IgD-negative memory B cell (primary cell): ENCODE data around the gene CACNG5. TPM values are rescaled to one million over a fixed set of nuclear protein-coding genes. Genes with fewer than 3 reads are reported as not detected.

Experiments
- H3K27ac Mint-ChIP-seq, 3 donors: one replicate each; pipeline ENCODE4 v1.8.0; 2020 to 2022; ENCODE audit warnings: mild to moderate bottlenecking in 3 of 3, mixed read lengths in 3 of 3, moderate library complexity in 1 of 3
- H3K27me3 Mint-ChIP-seq: one replicate; pipeline ENCODE4 v1.8.0; 2021; ENCODE audit warnings: mixed read lengths
- H3K36me3 Mint-ChIP-seq: one replicate; pipeline ENCODE4 v1.8.0; 2020; ENCODE audit warnings: mild to moderate bottlenecking, mixed read lengths
- H3K4me1 Mint-ChIP-seq, 3 donors: one replicate each; pipeline ENCODE4 v1.8.0; 2020 to 2022; ENCODE audit warnings: mixed read lengths in 3 of 3, mild to moderate bottlenecking in 1 of 3
- H3K4me3 Mint-ChIP-seq, 4 donors: one replicate each; pipeline ENCODE4 v1.8.0; 2020 to 2022; ENCODE audit warnings: mild to moderate bottlenecking in 4 of 4, mixed read lengths in 4 of 4, moderate library complexity in 3 of 4
- H3K9me3 Mint-ChIP-seq, 3 donors: one replicate each; pipeline ENCODE4 v1.8.0; 2020 to 2021; ENCODE audit warnings: mixed read lengths in 3 of 3, mild to moderate bottlenecking in 1 of 3
- polyA plus RNA-seq: library from polyadenylated mRNA; unstranded; fragments of 300-500 nt; fragmentation: Illumina TruSeq; gene quantifications from one replicate; pipeline ENCODE4 v1.2.3, GENCODE V29; 2021

The CACNG5 gene
- polyA plus RNA-seq, 1 donor from 2014 or later = not detected

GRCh38 chr17:66850692-66851091 is 15.8 kb downstream of the CACNG5 start:
- H3K4me1 Mint-ChIP-seq = no peaks in the 10 kb centered on the region
- no peak overlapping the region for H3K27ac Mint-ChIP-seq
- H3K4me3 Mint-ChIP-seq = no peak overlapping the region
- H3K27me3 Mint-ChIP-seq = peaks cover 2% of the 10 kb centered on the region
- H3K9me3 Mint-ChIP-seq = peaks cover 0 to 17% (median 2%) of the 10 kb centered on the region in 3 donors
- no peaks in the 10 kb centered on the region for H3K36me3 Mint-ChIP-seq

- no peaks in the 10 kb centered on the region for H3K4me1 Mint-ChIP-seq
- H3K27me3 Mint-ChIP-seq = no peaks in the 10 kb centered on the region
- H3K27ac Mint-ChIP-seq = no peak overlapping the region
Observed at GRCh38 chr17:66855204-66855603, 20.3 kb downstream of the CACNG5 start.

GRCh38 chr17:66858226-66859083 is 23.5 kb downstream of the CACNG5 start:
- peaks cover 0 to 10% (median 5%) of the 10 kb centered on the region in 3 donors for H3K9me3 Mint-ChIP-seq
- H3K27ac Mint-ChIP-seq = no peak overlapping the region
- no peaks in the 10 kb centered on the region for H3K4me1 Mint-ChIP-seq
- no peaks in the 10 kb centered on the region for H3K36me3 Mint-ChIP-seq
- no peaks in the 10 kb centered on the region for H3K27me3 Mint-ChIP-seq
- no peak overlapping the region for H3K4me3 Mint-ChIP-seq

More at GRCh38 chr17:66855204-66855603, 20.3 kb downstream of the CACNG5 start:
- Mint-ChIP-seq H3K9me3 (peaks cover 0 to 13% (median 3%) of the 10 kb centered on the region in 3 donors), H3K36me3 (no peaks in the 10 kb centered on the region), H3K4me3 (no peak overlapping the region)

GRCh38 chr17:66859353-66859752 is 24.4 kb downstream of the CACNG5 start:
- H3K27ac Mint-ChIP-seq = no peak overlapping the region
- H3K9me3 Mint-ChIP-seq = peaks cover 4 to 15% (median 6%) of the 10 kb centered on the region in 3 donors
- H3K27me3 Mint-ChIP-seq = no peaks in the 10 kb centered on the region
- peaks cover 0 to 1% (median 0%) of the 10 kb centered on the region in 3 donors for H3K4me1 Mint-ChIP-seq
- no peak overlapping the region for H3K4me3 Mint-ChIP-seq
- no peaks in the 10 kb centered on the region for H3K36me3 Mint-ChIP-seq

- Mint-ChIP-seq H3K4me3 (no peak overlapping the region), H3K36me3 (no peaks in the 10 kb centered on the region), H3K4me1 (peaks cover 0 to 1% (median 0%) of the 10 kb centered on the region in 3 donors), H3K27me3 (no peaks in the 10 kb centered on the region), H3K9me3 (peaks cover 4 to 9% (median 5%) of the 10 kb centered on the region in 3 donors), H3K27ac (no peak overlapping the region)
Observed at GRCh38 chr17:66860204-66860603, 25.3 kb downstream of the CACNG5 start.

GRCh38 chr17:66863820-66864219 is 28.9 kb downstream of the CACNG5 start:
- Mint-ChIP-seq H3K4me3 (no peak overlapping the region), H3K27me3 (peaks cover 2% of the 10 kb centered on the region), H3K9me3 (peaks cover 6 to 8% (median 8%) of the 10 kb centered on the region in 3 donors), H3K27ac (no peak overlapping the region), H3K4me1 (peaks cover 0 to 1% (median 0%) of the 10 kb centered on the region in 3 donors), H3K36me3 (no peaks in the 10 kb centered on the region)

GRCh38 chr17:66865151-66865550 is 30.2 kb downstream of the CACNG5 start:
- H3K36me3 Mint-ChIP-seq = no peaks in the 10 kb centered on the region
- no peak overlapping the region for H3K27ac Mint-ChIP-seq
- no peak overlapping the region for H3K4me3 Mint-ChIP-seq
- H3K4me1 Mint-ChIP-seq = peaks cover 0 to 1% (median 0%) of the 10 kb centered on the region in 3 donors
- peaks cover 6 to 10% (median 8%) of the 10 kb centered on the region in 3 donors for H3K9me3 Mint-ChIP-seq
- peaks cover 2% of the 10 kb centered on the region for H3K27me3 Mint-ChIP-seq

- no peak overlapping the region for H3K27ac Mint-ChIP-seq
- H3K36me3 Mint-ChIP-seq = no peaks in the 10 kb centered on the region
- H3K27me3 Mint-ChIP-seq = no peaks in the 10 kb centered on the region
- no peak overlapping the region for H3K4me3 Mint-ChIP-seq
- H3K9me3 Mint-ChIP-seq = peaks cover 2 to 3% (median 2%) of the 10 kb centered on the region in 3 donors
- H3K4me1 Mint-ChIP-seq = no peaks in the 10 kb centered on the region
Observed at GRCh38 chr17:66873962-66874361, 39.0 kb downstream of the CACNG5 start.

GRCh38 chr17:66884931-66885330 is 50.0 kb downstream of the CACNG5 start:
- H3K4me1 Mint-ChIP-seq = no peaks in the 10 kb centered on the region
- H3K4me3 Mint-ChIP-seq = no peak overlapping the region
- H3K9me3 Mint-ChIP-seq = peaks cover 0 to 5% (median 4%) of the 10 kb centered on the region in 3 donors
- peaks cover 4% of the 10 kb centered on the region for H3K27me3 Mint-ChIP-seq
- H3K27ac Mint-ChIP-seq = no peak overlapping the region
- H3K36me3 Mint-ChIP-seq = no peaks in the 10 kb centered on the region

- H3K4me3 Mint-ChIP-seq = no peak overlapping the region
- no peak overlapping the region for H3K27ac Mint-ChIP-seq
- H3K9me3 Mint-ChIP-seq = peaks cover 0 to 5% (median 2%) of the 10 kb centered on the region in 3 donors
- no peaks in the 10 kb centered on the region for H3K4me1 Mint-ChIP-seq
- peaks cover 4% of the 10 kb centered on the region for H3K27me3 Mint-ChIP-seq
- H3K36me3 Mint-ChIP-seq = no peaks in the 10 kb centered on the region
Observed at GRCh38 chr17:66885417-66885816, 50.5 kb downstream of the CACNG5 start.

- Mint-ChIP-seq H3K9me3 (peaks cover 0 to 2% (median 0%) of the 10 kb centered on the region in 3 donors), H3K4me3 (no peak overlapping the region), H3K36me3 (no peaks in the 10 kb centered on the region), H3K4me1 (no peaks in the 10 kb centered on the region), H3K27ac (no peak overlapping the region), H3K27me3 (peaks cover 4% of the 10 kb centered on the region)
Observed at GRCh38 chr17:66889480-66890230, 54.7 kb downstream of the CACNG5 start.

GRCh38 chr17:66892246-66892645 is 57.3 kb downstream of the CACNG5 start:
- Mint-ChIP-seq H3K4me3 (no peak overlapping the region), H3K36me3 (no peaks in the 10 kb centered on the region), H3K27ac (no peak overlapping the region), H3K4me1 (no peaks in the 10 kb centered on the region), H3K27me3 (peaks cover 1% of the 10 kb centered on the region), H3K9me3 (peaks cover 0 to 2% (median 0%) of the 10 kb centered on the region in 3 donors)

GRCh38 chr17:66893382-66893781 is 58.5 kb downstream of the CACNG5 start:
- peaks cover 0 to 2% (median 0%) of the 10 kb centered on the region in 3 donors for H3K9me3 Mint-ChIP-seq
- no peaks in the 10 kb centered on the region for H3K27me3 Mint-ChIP-seq
- no peaks in the 10 kb centered on the region for H3K36me3 Mint-ChIP-seq
- H3K4me3 Mint-ChIP-seq = no peak overlapping the region
- H3K4me1 Mint-ChIP-seq = no peaks in the 10 kb centered on the region
- H3K27ac Mint-ChIP-seq = no peak overlapping the region

- Mint-ChIP-seq H3K4me3 (no peak overlapping the region), H3K36me3 (no peaks in the 10 kb centered on the region), H3K4me1 (no peaks in the 10 kb centered on the region), H3K9me3 (peaks cover 0 to 2% (median 0%) of the 10 kb centered on the region in 3 donors), H3K27ac (no peak overlapping the region), H3K27me3 (no peaks in the 10 kb centered on the region)
Observed at GRCh38 chr17:66893863-66894262, 58.9 kb downstream of the CACNG5 start.

- Mint-ChIP-seq H3K27me3 (no peaks in the 10 kb centered on the region), H3K9me3 (peaks cover 0 to 2% (median 0%) of the 10 kb centered on the region in 3 donors), H3K4me3 (no peak overlapping the region), H3K36me3 (peaks cover 2% of the 10 kb centered on the region), H3K27ac (no peak overlapping the region), H3K4me1 (no peaks in the 10 kb centered on the region)
Observed at GRCh38 chr17:66897141-66897540, 62.2 kb downstream of the CACNG5 start.
